GM19238 (cell line): ENCODE results near the gene ABHD11.
"Not testable (repeated sequence)": the region's sequence is repeated elsewhere in the genome, so short reads cannot be mapped to it uniquely, and the experiment has no call there.

Source experiments
- DNase-seq: peaks from one replicate; pipeline ENCODE4 v3.0.0; 2011; ENCODE audit warnings: low spot score; ENCODE audit not compliant: insufficient read length

Gene ABHD11

GRCh38 chr7:73738612-73739386 lies at the start of gene ABHD11:
TSS of gene ABHD11 (minus strand) at chr7:73738802. CDS start at chr7:73738770, 32 bp downstream.
- peak; percentile 97 for DNase-seq

- not testable (repeated sequence) for DNase-seq
Observed at GRCh38 chr7:73787786-73788048, 49.1 kb upstream of the ABHD11 start.

- no peak for DNase-seq
Observed at GRCh38 chr7:73786588-73786987, 48.0 kb upstream of the ABHD11 start.

- DNase-seq = no peak
Observed at GRCh38 chr7:73779517-73779916, 40.9 kb upstream of the ABHD11 start.

- no peak for DNase-seq
Observed at GRCh38 chr7:73778801-73779389, 40.3 kb upstream of the ABHD11 start.

GRCh38 chr7:73774923-73775322 lies 36.3 kb upstream of the ABHD11 start:
- no peak for DNase-seq

- DNase-seq = no peak
Observed at GRCh38 chr7:73773700-73774517, 35.3 kb upstream of the ABHD11 start.

- no peak for DNase-seq
Observed at GRCh38 chr7:73770860-73771670, 32.5 kb upstream of the ABHD11 start.

GRCh38 chr7:73770002-73770859 lies 31.6 kb upstream of the ABHD11 start, which contains the start of gene CLDN3:
TSS of gene CLDN3 (minus strand) at chr7:73770270. CDS start at chr7:73770049, 221 bp downstream.
- DNase-seq = no peak

- DNase-seq = no peak
Observed at GRCh38 chr7:73769481-73770001, 30.9 kb upstream of the ABHD11 start.

- no peak for DNase-seq
Observed at GRCh38 chr7:73768641-73769480, 30.3 kb upstream of the ABHD11 start.

GRCh38 chr7:73766556-73767229 lies 28.1 kb upstream of the ABHD11 start:
- DNase-seq = no peak

GRCh38 chr7:73762659-73762999 lies 24.0 kb upstream of the ABHD11 start:
- DNase-seq = no peak

GRCh38 chr7:73761854-73762658 lies 23.5 kb upstream of the ABHD11 start:
- DNase-seq = no peak

GRCh38 chr7:73758581-73759138 lies 20.1 kb upstream of the ABHD11 start:
- DNase-seq = no peak

GRCh38 chr7:73749931-73750776 lies 11.6 kb upstream of the ABHD11 start:
- no peak for DNase-seq

GRCh38 chr7:73746378-73746777 lies 7.8 kb upstream of the ABHD11 start:
- no peak for DNase-seq
